COLO668 (cell line): ENCODE results near the gene PCDHGA7.
"Not testable (repeated sequence)": the region's sequence is repeated elsewhere in the genome, so short reads cannot be mapped to it uniquely, and the experiment has no call there.

Source experiments
- DNase-seq: peaks from one replicate; lab custom pipeline; 2025; ENCODE audit not compliant: unreplicated experiment; lab: John Stamatoyannopoulos, UW

PCDHGA7 gene

GRCh38 chr5:141422742-141423291 lies 40.3 kb downstream of the PCDHGA7 start:
- DNase-seq, result no peak

GRCh38 chr5:141427783-141428426 lies 45.4 kb downstream of the PCDHGA7 start:
- DNase-seq, result no peak

- no peak for DNase-seq
These were observed 48.0 kb downstream of the PCDHGA7 start, which contains the start of gene PCDHGA12 for GRCh38 chr5:141430332-141431113. TSS of gene PCDHGA12 (plus strand) at chr5:141430507. CDS start at chr5:141430760, 253 bp downstream.

DNA sequence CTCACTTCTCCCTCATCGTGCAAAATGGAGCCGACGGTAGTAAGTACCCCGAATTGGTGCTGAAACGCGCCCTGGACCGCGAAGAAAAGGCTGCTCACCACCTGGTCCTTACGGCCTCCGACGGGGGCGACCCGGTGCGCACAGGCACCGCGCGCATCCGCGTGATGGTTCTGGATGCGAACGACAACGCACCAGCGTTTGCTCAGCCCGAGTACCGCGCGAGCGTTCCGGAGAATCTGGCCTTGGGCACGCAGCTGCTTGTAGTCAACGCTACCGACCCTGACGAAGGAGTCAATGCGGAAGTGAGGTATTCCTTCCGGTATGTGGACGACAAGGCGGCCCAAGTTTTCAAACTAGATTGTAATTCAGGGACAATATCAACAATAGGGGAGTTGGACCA lies 48.7 kb downstream of the PCDHGA7 start:
- DNase-seq, result no peak

- not testable (repeated sequence) for DNase-seq
These were observed 49.8 kb downstream of the PCDHGA7 start for GRCh38 chr5:141432308-141432707.

GRCh38 chr5:141432726-141433125 lies 50.2 kb downstream of the PCDHGA7 start:
- DNase-seq, result not testable (repeated sequence)

DNA sequence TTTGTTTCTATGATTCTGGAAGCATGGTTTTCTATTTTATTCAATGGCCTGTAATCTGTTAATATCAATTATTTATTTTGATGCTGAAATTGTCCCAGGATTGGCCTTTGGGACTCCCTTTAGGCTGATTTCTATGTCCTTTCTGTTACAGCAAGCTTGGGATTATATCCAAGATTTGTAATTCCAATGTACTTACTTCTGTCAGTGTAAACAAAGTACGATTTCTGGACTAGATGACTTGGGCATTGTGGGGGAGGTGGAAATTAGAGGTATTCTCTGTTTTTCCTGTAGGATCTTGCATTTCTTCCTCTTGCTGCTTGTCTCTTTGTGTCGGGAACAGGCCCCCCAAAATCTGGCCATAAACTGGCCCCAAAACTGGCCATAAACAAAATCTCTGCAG lies 51.5 kb downstream of the PCDHGA7 start:
- no peak for DNase-seq
